HG03025 (cell line): ENCODE results near the gene WNT9B.

Experiments
- ATAC-seq: cut with Tn5 transposase; IDR thresholded peaks from one replicate; pipeline ENCODE4 v1.9.1; 2021; ENCODE audit warnings: mild to moderate bottlenecking, moderate library complexity; ENCODE audit not compliant: unreplicated experiment, low FRiP score

WNT9B gene

GRCh38 chr17:46851029-46851741 lies at the start of gene WNT9B:
Gene WNT9B, plus strand, starts transcription at chr17:46851583. Its CDS starts 56 bp downstream, at chr17:46851639.
- ATAC-seq, result no peak

DNA sequence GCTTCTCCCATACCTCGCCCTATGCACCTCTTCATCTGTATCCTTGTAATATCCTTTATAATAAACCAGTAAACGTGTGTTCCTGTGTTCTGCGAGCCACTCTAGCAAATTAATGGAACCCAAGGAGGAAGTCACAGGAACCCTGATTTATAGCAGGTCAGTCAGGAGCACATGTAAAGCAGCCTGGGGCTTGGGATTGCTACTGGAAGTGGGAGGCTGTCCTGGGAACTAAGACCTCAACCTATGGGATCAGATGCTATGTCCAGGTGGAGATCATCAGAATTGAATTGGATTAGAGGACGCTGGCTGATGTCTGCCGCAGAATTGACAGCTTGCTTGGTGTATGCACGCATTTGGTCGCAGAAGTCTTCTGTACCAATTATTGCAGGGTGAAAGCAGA lies 48.6 kb upstream of the WNT9B start:
- ATAC-seq, result no peak

DNA sequence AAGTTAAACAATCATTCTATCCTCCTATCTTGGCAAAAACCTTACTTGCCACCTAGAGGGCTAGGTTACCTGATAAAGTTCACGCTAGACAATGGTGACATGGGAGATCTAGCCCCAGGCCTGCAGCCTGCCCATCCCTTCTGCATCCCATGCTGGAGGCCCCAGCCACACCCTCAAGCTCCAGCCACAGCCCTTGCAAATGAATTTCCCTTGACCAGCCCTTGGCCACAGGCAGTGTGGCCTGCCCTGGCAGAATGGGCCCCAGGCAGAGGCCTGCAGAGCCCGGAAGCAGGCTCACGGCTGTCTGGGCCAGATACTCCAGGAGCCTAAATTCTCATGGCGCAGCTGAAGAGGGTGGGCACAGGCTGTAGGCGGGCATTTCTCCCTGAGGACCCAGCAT lies 47.8 kb upstream of the WNT9B start:
- no peak for ATAC-seq

- ATAC-seq, result no peak
These were observed 45.6 kb upstream of the WNT9B start for GRCh38 chr17:46805771-46806170.

- ATAC-seq, result no peak
These were observed 42.2 kb upstream of the WNT9B start for GRCh38 chr17:46809110-46809571.

DNA sequence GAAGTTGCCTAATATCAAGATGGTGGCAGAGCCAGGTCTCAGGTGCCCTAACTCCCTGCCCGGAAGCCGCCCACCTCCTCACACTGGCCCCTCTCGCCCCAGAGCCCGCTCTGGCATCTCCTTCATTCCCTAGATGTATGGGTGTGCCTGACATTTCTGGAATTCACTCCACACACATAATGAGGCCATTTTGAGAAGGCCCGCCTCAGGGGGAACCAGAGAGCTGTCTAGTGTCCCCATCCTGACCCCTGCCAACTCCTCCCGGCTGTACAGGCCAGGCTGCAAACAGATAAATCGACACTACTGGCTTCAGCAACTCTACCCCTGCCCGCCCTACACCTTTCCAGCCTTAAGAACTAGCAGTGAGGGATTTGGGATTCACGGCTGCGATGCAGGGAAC lies 40.5 kb upstream of the WNT9B start:
- ATAC-seq, result no peak

- ATAC-seq, result no peak
These were observed 39.3 kb upstream of the WNT9B start for GRCh38 chr17:46811978-46812583.

- ATAC-seq, result no peak
These were observed 38.6 kb upstream of the WNT9B start for GRCh38 chr17:46812624-46813318.

DNA sequence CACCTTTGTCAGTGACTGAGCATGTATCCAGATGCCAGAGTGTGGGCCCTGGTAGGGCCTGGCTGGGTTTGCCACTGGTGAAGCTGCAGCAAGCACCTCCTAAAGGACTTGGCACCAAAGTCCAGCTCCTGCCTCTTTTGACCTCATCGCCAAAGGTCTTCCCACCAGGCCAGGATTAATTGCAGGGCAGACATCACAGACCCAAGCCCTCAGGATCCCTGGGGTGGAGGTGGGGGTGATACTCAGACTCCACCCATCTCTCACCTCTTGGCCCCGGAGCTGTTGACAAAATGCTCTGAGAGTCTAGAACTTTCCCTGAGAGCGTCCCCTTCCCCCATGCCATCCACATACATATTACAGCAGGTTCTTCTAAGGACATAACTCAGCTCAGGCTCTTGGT lies 37.5 kb upstream of the WNT9B start:
- no peak for ATAC-seq

DNA sequence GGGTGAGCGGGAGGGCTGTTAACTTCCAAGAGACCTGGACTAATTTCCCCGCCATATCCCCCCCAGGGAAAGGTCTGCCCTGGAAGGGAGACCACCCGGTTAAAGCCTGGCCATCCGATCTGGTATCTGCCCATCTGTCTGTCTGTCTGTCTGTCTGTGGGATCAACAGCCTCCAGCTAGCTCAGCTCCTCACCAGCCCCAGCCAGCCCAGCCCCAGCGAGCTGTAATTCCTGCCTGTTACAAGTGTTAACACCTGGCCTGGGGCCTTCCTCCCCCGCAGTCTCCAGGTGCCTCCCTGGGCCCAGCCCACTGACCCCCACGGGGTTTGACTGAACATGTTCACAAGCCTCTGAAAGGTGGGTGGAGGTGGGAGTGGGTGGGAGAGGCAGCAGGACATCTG lies 36.9 kb upstream of the WNT9B start:
- no peak for ATAC-seq

DNA sequence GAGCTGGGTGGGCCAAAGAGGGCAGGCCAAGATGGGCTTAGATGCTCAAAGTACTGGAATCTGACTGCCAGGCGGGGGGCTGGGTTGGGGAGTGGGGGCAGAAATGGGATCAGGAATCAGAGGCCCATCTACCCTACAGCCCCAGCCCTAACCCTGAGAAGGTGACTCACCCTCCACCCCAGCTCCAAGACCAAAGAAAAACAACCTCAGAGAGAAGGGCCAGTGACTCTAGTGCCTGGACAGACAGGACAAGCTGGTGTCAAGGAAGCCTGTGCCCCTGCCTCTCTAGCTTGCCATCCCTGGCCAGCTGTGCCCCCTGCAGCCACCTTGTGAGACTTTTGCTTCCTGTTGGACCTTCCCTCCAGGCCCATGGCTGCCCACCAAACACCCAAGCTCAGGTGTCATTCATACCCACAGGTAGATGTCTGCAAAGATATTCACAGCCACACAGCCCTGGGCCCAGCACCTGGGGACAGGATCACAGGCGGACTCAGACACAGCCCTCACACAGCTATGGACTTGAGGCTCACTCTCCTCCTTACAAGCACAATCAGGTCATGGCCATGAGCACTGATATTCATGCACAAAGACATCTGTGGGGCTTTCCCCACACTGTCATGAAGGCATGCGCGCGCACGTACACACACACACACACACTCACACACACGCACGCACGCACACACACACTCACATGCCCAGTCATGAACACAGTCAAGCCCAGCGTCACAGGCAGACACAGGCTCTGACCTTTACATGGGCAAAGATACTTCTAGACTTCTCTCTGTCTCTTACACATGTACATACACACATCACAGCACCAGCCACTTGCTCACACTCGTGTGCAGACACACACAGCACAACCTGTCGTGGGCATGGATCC lies 35.7 kb upstream of the WNT9B start:
- no peak for ATAC-seq

DNA sequence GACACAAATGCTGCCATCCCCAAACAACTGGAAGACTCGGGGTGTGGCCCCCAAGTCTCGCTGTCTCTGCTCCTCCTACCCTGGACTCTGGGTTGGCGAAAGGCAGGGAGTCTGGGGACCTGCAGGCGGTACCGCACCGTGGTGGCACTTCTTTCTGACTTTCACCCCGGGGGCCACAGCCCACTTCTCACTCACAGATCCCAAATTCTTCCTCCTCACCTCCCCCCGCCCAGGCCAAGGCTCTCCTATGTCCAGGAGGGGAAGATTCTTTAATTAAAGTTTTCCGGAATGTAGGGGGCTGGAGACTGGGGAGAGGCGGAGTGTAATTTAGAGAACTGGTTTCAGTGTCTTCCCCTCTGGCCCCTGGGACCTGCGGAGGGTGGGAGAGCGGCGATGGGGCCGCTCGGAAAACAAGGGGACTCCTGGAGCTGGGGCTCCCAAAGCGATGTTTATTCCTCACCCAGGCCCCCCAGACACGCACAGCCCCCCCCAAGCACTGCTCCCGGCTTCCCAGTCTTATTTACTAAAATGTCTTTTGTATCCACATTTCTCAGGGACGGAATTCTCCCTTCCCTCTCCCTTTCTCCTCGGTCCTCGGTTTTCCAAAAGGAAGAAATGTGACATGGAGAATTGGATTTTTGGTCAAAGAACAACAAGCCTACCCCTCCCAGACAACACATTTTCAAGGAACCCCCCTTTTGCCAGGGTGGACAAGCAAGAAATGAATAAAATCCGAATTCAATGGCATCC lies 34.1 kb upstream of the WNT9B start:
- no peak for ATAC-seq

DNA sequence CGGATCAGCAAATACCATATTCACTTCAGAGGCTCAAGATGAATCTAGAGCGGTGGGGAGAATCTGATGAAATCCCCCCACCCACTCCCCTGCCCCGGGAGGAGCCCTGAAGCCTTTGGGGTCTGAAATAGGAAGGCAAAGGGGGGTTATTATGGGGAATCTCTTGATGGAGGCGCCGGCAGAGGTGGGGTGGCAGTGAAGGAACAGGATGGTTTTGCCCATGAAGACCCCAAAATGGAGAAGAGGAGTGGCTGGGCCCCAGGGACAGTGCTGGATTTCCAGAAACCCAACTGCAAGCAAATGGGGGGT lies 33.5 kb upstream of the WNT9B start:
- ATAC-seq, result no peak

DNA sequence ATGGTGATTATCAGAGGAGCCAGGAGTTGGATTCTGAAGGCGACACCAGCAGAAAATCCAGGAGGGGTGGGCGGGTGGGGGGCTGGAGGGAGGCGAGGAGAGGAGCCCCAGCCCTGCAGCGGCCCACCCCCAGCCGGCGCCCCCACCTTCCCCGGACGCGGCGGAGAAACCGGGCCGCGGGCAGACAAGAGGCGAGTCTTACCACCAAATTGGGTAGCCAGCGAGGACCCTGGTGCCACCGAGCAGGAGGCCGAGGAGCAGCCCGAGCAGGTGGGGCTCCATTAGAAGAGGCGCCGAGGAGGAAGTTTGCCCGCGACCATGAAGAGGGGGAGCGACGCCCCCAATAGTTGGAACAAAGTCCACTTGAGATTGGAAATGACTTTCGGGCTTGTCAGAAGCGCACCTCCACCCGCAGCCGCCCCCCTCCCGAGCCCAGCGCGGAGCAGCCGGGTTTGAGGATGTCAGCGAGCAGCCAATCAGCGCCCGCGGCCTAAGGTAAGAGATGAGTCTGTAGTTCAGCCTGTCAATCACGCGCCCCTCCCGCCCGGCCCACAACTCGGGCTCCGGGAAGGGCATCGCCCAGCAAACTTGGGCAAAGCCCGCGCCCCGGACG lies 33.0 kb upstream of the WNT9B start, which contains the start of gene WNT3:
Gene WNT3 (minus strand): TSS at position 377 of the 613 bp plus-strand sequence. CDS start 95 bp downstream, at position 282.
- no peak for ATAC-seq

- ATAC-seq, result no peak
These were observed 32.2 kb upstream of the WNT9B start for GRCh38 chr17:46818929-46819859.

GRCh38 chr17:46819906-46820351 lies 31.5 kb upstream of the WNT9B start:
- no peak for ATAC-seq

- ATAC-seq, result no peak
These were observed 30.6 kb upstream of the WNT9B start for GRCh38 chr17:46820592-46821450.
